GM18909 (cell line): Measurements from ENCODE around the gene ABCG2.

Experiments
- ATAC-seq: cut with Tn5 transposase; IDR thresholded peaks from one replicate; pipeline ENCODE4 v1.9.1; 2021; ENCODE audit warnings: mild to moderate bottlenecking; ENCODE audit not compliant: unreplicated experiment, poor library complexity

The ABCG2 gene

GRCh38 chr4:88077911-88078524, 80.4 kb downstream of the ABCG2 start:
- ATAC-seq: no peak

- no peak for ATAC-seq
Observed at GRCh38 chr4:88075336-88075735, 83.1 kb downstream of the ABCG2 start.

GRCh38 chr4:88070031-88070430, 88.4 kb downstream of the ABCG2 start:
- no peak for ATAC-seq

GRCh38 chr4:88064410-88064809, 94.0 kb downstream of the ABCG2 start:
- no peak for ATAC-seq

- ATAC-seq: no peak
Observed at GRCh38 chr4:88063634-88064296, 94.7 kb downstream of the ABCG2 start.

- ATAC-seq: no peak
Observed at GRCh38 chr4:88062843-88063242, 95.6 kb downstream of the ABCG2 start.

- no peak for ATAC-seq
Observed at GRCh38 chr4:88062311-88062710, 96.1 kb downstream of the ABCG2 start.

- ATAC-seq: no peak
Observed at GRCh38 chr4:88060431-88060830, 98.0 kb downstream of the ABCG2 start.

- ATAC-seq: no peak
Observed at GRCh38 chr4:88059766-88060165, 98.7 kb downstream of the ABCG2 start.

- no peak for ATAC-seq
Observed at GRCh38 chr4:88058295-88058694, 100.1 kb downstream of the ABCG2 start.

- peak; percentile 56 for ATAC-seq
Observed at GRCh38 chr4:88054901-88055300, 103.5 kb downstream of the ABCG2 start.

- ATAC-seq: no peak
Observed at GRCh38 chr4:88054229-88054628, 104.2 kb downstream of the ABCG2 start.

GRCh38 chr4:88045021-88045420, 113.4 kb downstream of the ABCG2 start:
- ATAC-seq: no peak

- ATAC-seq: no peak
Observed at GRCh38 chr4:88043586-88044340, 114.7 kb downstream of the ABCG2 start.

GRCh38 chr4:88043001-88043400, 115.4 kb downstream of the ABCG2 start:
- no peak for ATAC-seq

- ATAC-seq: no peak
Observed at GRCh38 chr4:88041626-88042025, 116.8 kb downstream of the ABCG2 start.

GRCh38 chr4:88040707-88041106, 117.7 kb downstream of the ABCG2 start:
- ATAC-seq: no peak
